Left colon (tissue), 2 donors: ENCODE data around the gene TMEM209. TPM values are rescaled to one million over a fixed set of nuclear protein-coding genes. Genes with fewer than 3 reads are reported as not detected.
"Not testable (repeated sequence)": the region's sequence is repeated elsewhere in the genome, so short reads cannot be mapped to it uniquely, and the experiment has no call there.

Source experiments
- ATAC-seq: fragments of 200-7000 bp; cut with Tn5 transposase; one replicate; pipeline ENCODE4 v1.9.1; 2020; ENCODE audit warnings: mild to moderate bottlenecking, moderate library complexity
- DNase-seq, 2 donors: peaks; one replicate each; pipeline ENCODE4 v3.0.0-alpha.2; 2020
- intact Hi-C, 2 donors: fragments of 100-400 bp; cut with DNase I in 1 of 2; cut with micrococcal nuclease in 1 of 2; formaldehyde crosslinking; loops; one replicate each; pipeline versions ENCODE4 v1.11.2 to v1.14.0; 2022; cut with DNase I, micrococcal nuclease
- long read RNA-seq: library from polyadenylated mRNA; unstranded; transcript quantifications from one replicate; pipeline ENCODE4 v2.0.0, GENCODE V29; 2021
- total RNA-seq, 2 donors: library from RNA; stranded (reverse); fragmentation: NEBNext Ultra II Directional; extraction: Animal tissue kit (Norgen Biotek cat#: 25700); gene quantifications; one replicate each; pipeline ENCODE4 v1.2.1, GENCODE V29; 2021
- donor health status: DM: no; HTN: no; CAD: no.
- donor health status: DM: yes; HTN: yes; CAD: no.

Gene TMEM209
- 10 to 100 TPM; 17.7 to 23.5 TPM for total RNA-seq
- long read RNA-seq, transcript TMEM209-201 (15 exons, 3,545 nt), result major isoform, 7 of 14 reads
- long read RNA-seq, partial matches to known transcripts, result 5 of 14 reads
- long read RNA-seq, other reads (novel, unspliced or antisense), result 1 of 14 reads

GRCh38 chr7:130205084-130205947 is at the start of gene TMEM209:
TSS of gene TMEM209 (minus strand) at chr7:130205406. CDS start at chr7:130205375, 31 bp downstream.
- ATAC-seq (peak; percentile 84), DNase-seq (peak; percentile 95 to 96)
- intact Hi-C loops, result no loop called here

- no peak for ATAC-seq
These were observed 49.3 kb upstream of the TMEM209 start for GRCh38 chr7:130254555-130254954.

GRCh38 chr7:130249626-130250025 is 44.4 kb upstream of the TMEM209 start:
- ATAC-seq, intact Hi-C loops, DNase-seq: not testable (repeated sequence)

More at GRCh38 chr7:130254555-130254954, 49.3 kb upstream of the TMEM209 start:
- intact Hi-C loops, result no loop called here
- DNase-seq, result no peak

GRCh38 chr7:130248842-130249241 is 43.6 kb upstream of the TMEM209 start:
- DNase-seq, ATAC-seq, intact Hi-C loops: not testable (repeated sequence)

GRCh38 chr7:130246491-130246890 is 41.3 kb upstream of the TMEM209 start:
- ATAC-seq, intact Hi-C loops, DNase-seq: not testable (repeated sequence)

- ATAC-seq, result not testable (repeated sequence)
These were observed 38.3 kb upstream of the TMEM209 start for GRCh38 chr7:130243486-130243885.

GRCh38 chr7:130242198-130243014 is 37.2 kb upstream of the TMEM209 start:
- intact Hi-C loops, result no loop called here
- DNase-seq (peak in 1 of 2 donors; percentile 66), ATAC-seq (peak; percentile 86)

More at GRCh38 chr7:130243486-130243885, 38.3 kb upstream of the TMEM209 start:
- DNase-seq, intact Hi-C loops: not testable (repeated sequence)

GRCh38 chr7:130240240-130240639 is 35.0 kb upstream of the TMEM209 start:
- intact Hi-C loops, result no loop called here
- no peak for DNase-seq
- no peak for ATAC-seq

GRCh38 chr7:130236361-130236760 is 31.2 kb upstream of the TMEM209 start:
- DNase-seq, intact Hi-C loops, ATAC-seq: not testable (repeated sequence)

GRCh38 chr7:130234078-130234477 is 28.9 kb upstream of the TMEM209 start:
- intact Hi-C loops, result no loop called here
- ATAC-seq, result peak; percentile 44
- DNase-seq, result no peak

- intact Hi-C loops, result no loop called here
- no peak for DNase-seq
These were observed 27.0 kb upstream of the TMEM209 start for GRCh38 chr7:130232209-130232608.

GRCh38 chr7:130231792-130232191 is 26.6 kb upstream of the TMEM209 start:
- ATAC-seq, result no peak
- intact Hi-C loops, result no loop called here

More at GRCh38 chr7:130232209-130232608, 27.0 kb upstream of the TMEM209 start:
- peak; percentile 70 for ATAC-seq

GRCh38 chr7:130229981-130230380 is 24.8 kb upstream of the TMEM209 start:
- ATAC-seq, DNase-seq, intact Hi-C loops: not testable (repeated sequence)

More at GRCh38 chr7:130231792-130232191, 26.6 kb upstream of the TMEM209 start:
- DNase-seq, result no peak

- ATAC-seq (no peak), DNase-seq (no peak)
- intact Hi-C loops, result no loop called here
These were observed 23.8 kb upstream of the TMEM209 start for GRCh38 chr7:130228840-130229502.

GRCh38 chr7:130227883-130228575 is 22.8 kb upstream of the TMEM209 start:
- intact Hi-C loops, result no loop called here
- DNase-seq (no peak), ATAC-seq (no peak)

- no peak for DNase-seq
- no peak for ATAC-seq
- intact Hi-C loops, result no loop called here
These were observed 21.1 kb upstream of the TMEM209 start for GRCh38 chr7:130226333-130226732.

- intact Hi-C loops, DNase-seq: not testable (repeated sequence)
- ATAC-seq, result peak; percentile 25
These were observed 19.7 kb upstream of the TMEM209 start for GRCh38 chr7:130224923-130225322.

GRCh38 chr7:130224210-130224609 is 19.0 kb upstream of the TMEM209 start:
- intact Hi-C loops, result no loop called here
- DNase-seq (no peak), ATAC-seq (peak; percentile 93)
